Gastroesophageal sphincter (tissue), 3 donors: ENCODE data around the gene MRPS14.

Experiments used
- CTCF ChIP-seq, 4 experiments: fragments of 200-600 bp in 2 of 4; fragments of 450-650 bp in 2 of 4; sonication (generic) in 1 of 4; IDR thresholded peaks; one replicate each; pipeline ENCODE4 v1.5.1; 2017 to 2019; ENCODE audit warnings: antibody characterized with exemption in 4 of 4, mild to moderate bottlenecking in 2 of 4, moderate library complexity in 2 of 4
- POLR2A ChIP-seq, 2 donors: fragments of 450-650 bp; IDR thresholded peaks; one replicate each; pipeline ENCODE4 v1.6.1; 2017; ENCODE audit warnings: antibody characterized with exemption in 2 of 2, mild to moderate bottlenecking in 2 of 2, moderate library complexity in 1 of 2
- POLR2AphosphoS5 ChIP-seq: sonication (generic); formaldehyde crosslinking; IDR thresholded peaks from one replicate; pipeline ENCODE4 v1.6.1; 2017; ENCODE audit warnings: antibody characterized with exemption

- TF ChIP-seq CTCF (IDR thresholded peaks at IDR 0.05), result no peak
- no peak for TF ChIP-seq POLR2A (IDR thresholded peaks at IDR 0.05)
- no peak for TF ChIP-seq POLR2AphosphoS5
These were observed 39.6 kb upstream of the MRPS14 start for GRCh38 chr1:175062858-175063257.
